ENCODE data around the gene NDUFAF2.
"Not testable (repeated sequence)": the region's sequence is repeated elsewhere in the genome, so short reads cannot be mapped to it uniquely, and the experiment has no call there.

Gene NDUFAF2

GRCh38 chr5:60944904-60945812, at the start of gene NDUFAF2, which contains the start of gene ERCC8:
TSS of gene NDUFAF2 (plus strand) at chr5:60945205. CDS start at chr5:60945256, 51 bp downstream.
TSS of gene ERCC8 (minus strand) at chr5:60945070. CDS start at chr5:60945008, 62 bp downstream.
- DNase-seq = peak; percentile 86

- DNase-seq = no peak
These were observed 48.0 kb upstream of the NDUFAF2 start for GRCh38 chr5:60896991-60897390.

- no peak for DNase-seq
These were observed 41.6 kb upstream of the NDUFAF2 start for GRCh38 chr5:60903356-60903755.

- DNase-seq = no peak
These were observed 28.4 kb upstream of the NDUFAF2 start for GRCh38 chr5:60916646-60917045.

- no peak for DNase-seq
These were observed 26.5 kb upstream of the NDUFAF2 start for GRCh38 chr5:60918466-60918865.

- DNase-seq = no peak
These were observed 17.6 kb upstream of the NDUFAF2 start for GRCh38 chr5:60927450-60927849.

- no peak for DNase-seq
These were observed 16.0 kb upstream of the NDUFAF2 start for GRCh38 chr5:60929024-60929423.

- no peak for DNase-seq
These were observed 1.4 kb upstream of the NDUFAF2 start for GRCh38 chr5:60943624-60944023.

- no peak for DNase-seq
These were observed 795 bp downstream of the NDUFAF2 start for GRCh38 chr5:60945813-60946187.

GRCh38 chr5:60948738-60949137, 3.7 kb downstream of the NDUFAF2 start:
- DNase-seq = no peak

GRCh38 chr5:60955239-60955638, 10.2 kb downstream of the NDUFAF2 start:
- DNase-seq = no peak

GRCh38 chr5:60958088-60958487, 13.1 kb downstream of the NDUFAF2 start:
- DNase-seq = no peak

- no peak for DNase-seq
These were observed 13.7 kb downstream of the NDUFAF2 start for GRCh38 chr5:60958712-60959111.

GRCh38 chr5:60959156-60959555, 14.2 kb downstream of the NDUFAF2 start:
- peak; percentile 13 for DNase-seq

GRCh38 chr5:60960591-60960990, 15.6 kb downstream of the NDUFAF2 start:
- no peak for DNase-seq

GRCh38 chr5:60961685-60962084, 16.7 kb downstream of the NDUFAF2 start:
- no peak for DNase-seq

GRCh38 chr5:60972231-60972630, 27.2 kb downstream of the NDUFAF2 start:
- DNase-seq = no peak

- DNase-seq = no peak
These were observed 33.1 kb downstream of the NDUFAF2 start for GRCh38 chr5:60977956-60978737.

- no peak for DNase-seq
These were observed 34.0 kb downstream of the NDUFAF2 start for GRCh38 chr5:60978968-60979367.

GRCh38 chr5:60980511-60980910, 35.5 kb downstream of the NDUFAF2 start:
- no peak for DNase-seq

GRCh38 chr5:60982127-60982526, 37.1 kb downstream of the NDUFAF2 start:
- not testable (repeated sequence) for DNase-seq

GRCh38 chr5:60989790-60990189, 44.8 kb downstream of the NDUFAF2 start:
- DNase-seq = no peak

GRCh38 chr5:60992871-60993270, 47.9 kb downstream of the NDUFAF2 start:
- DNase-seq = no peak

GRCh38 chr5:60993425-60993824, 48.4 kb downstream of the NDUFAF2 start:
- no peak for DNase-seq
